Measurements from ENCODE around the gene FBXL20. TPM values are rescaled to one million over a fixed set of nuclear protein-coding genes. Genes with fewer than 3 reads are reported as not detected.

FBXL20 gene
- total RNA-seq, 1 experiment from 2014 or later, result 9.9 TPM

DNA sequence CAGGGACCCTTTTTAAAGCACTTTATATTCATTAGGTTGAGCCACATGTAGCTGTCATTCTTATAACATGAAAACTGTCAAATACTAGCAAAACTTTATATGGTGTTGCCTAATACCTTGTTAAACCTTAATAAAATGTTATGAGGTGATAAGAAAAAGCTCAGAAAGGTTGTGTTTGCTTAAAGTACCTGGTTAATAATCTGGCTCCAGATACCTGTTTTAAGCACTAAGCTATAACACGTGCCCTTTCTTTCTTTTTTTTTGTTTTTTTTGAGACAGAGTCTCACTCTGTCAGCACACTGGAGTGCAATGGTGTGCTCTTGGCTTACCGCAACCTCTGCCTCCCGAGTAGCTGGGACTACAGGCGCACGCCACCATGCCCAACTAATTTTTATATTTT lies 116.7 kb downstream of the FBXL20 start:
- ChIA-PET CTCF (no interaction called here), POLR2A (no interaction called here)
- no peak for ATAC-seq
- no peak for DNase-seq (ENCODE audit: low read depth, low spot score)
- intact Hi-C loops (cut with micrococcal nuclease; ENCODE audit: unreplicated experiment) (no loop called here), in situ Hi-C loops (cut with HindIII; ENCODE audit: low pct_unique_long_range_greater_than_20kb, low sequenced_read_pairs) (no loop called here)
- no peaks in the 10 kb centered on the region for H3K4me1 ChIP-seq (ENCODE audit: control insufficient read depth, insufficient read depth, low read length)
- H3K27ac ChIP-seq (ENCODE audit: low read length), result no peak overlapping the region
- no peaks in the 10 kb centered on the region for H3K27me3 ChIP-seq (ENCODE audit: control insufficient read depth, insufficient read depth, low read length)
- no TSS peak for BruUV-seq (replicated peaks)
- H3K36me3 ChIP-seq (ENCODE audit: control insufficient read depth, insufficient read depth, low read length), result no peaks in the 10 kb centered on the region
- TF ChIP-seq, protein P1, sequence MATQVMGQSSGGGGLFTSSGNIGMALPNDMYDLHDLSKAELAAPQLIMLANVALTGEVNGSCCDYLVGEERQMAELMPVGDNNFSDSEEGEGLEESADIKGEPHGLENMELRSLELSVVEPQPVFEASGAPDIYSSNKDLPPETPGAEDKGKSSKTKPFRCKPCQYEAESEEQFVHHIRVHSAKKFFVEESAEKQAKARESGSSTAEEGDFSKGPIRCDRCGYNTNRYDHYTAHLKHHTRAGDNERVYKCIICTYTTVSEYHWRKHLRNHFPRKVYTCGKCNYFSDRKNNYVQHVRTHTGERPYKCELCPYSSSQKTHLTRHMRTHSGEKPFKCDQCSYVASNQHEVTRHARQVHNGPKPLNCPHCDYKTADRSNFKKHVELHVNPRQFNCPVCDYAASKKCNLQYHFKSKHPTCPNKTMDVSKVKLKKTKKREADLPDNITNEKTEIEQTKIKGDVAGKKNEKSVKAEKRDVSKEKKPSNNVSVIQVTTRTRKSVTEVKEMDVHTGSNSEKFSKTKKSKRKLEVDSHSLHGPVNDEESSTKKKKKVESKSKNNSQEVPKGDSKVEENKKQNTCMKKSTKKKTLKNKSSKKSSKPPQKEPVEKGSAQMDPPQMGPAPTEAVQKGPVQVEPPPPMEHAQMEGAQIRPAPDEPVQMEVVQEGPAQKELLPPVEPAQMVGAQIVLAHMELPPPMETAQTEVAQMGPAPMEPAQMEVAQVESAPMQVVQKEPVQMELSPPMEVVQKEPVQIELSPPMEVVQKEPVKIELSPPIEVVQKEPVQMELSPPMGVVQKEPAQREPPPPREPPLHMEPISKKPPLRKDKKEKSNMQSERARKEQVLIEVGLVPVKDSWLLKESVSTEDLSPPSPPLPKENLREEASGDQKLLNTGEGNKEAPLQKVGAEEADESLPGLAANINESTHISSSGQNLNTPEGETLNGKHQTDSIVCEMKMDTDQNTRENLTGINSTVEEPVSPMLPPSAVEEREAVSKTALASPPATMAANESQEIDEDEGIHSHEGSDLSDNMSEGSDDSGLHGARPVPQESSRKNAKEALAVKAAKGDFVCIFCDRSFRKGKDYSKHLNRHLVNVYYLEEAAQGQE (IDR thresholded peaks at IDR 0.05; ENCODE audit: insufficient read depth in 1 of 2, low read depth in 2 of 2, low read length in 1 of 2), result no peak
- TF ChIP-seq, protein P2, sequence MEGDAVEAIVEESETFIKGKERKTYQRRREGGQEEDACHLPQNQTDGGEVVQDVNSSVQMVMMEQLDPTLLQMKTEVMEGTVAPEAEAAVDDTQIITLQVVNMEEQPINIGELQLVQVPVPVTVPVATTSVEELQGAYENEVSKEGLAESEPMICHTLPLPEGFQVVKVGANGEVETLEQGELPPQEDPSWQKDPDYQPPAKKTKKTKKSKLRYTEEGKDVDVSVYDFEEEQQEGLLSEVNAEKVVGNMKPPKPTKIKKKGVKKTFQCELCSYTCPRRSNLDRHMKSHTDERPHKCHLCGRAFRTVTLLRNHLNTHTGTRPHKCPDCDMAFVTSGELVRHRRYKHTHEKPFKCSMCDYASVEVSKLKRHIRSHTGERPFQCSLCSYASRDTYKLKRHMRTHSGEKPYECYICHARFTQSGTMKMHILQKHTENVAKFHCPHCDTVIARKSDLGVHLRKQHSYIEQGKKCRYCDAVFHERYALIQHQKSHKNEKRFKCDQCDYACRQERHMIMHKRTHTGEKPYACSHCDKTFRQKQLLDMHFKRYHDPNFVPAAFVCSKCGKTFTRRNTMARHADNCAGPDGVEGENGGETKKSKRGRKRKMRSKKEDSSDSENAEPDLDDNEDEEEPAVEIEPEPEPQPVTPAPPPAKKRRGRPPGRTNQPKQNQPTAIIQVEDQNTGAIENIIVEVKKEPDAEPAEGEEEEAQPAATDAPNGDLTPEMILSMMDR (IDR thresholded peaks at IDR 0.05), result no peak
- no peak for TF ChIP-seq POLR2AphosphoS5 (IDR thresholded peaks at IDR 0.05; ENCODE audit: low read depth, low read length)
- TF ChIP-seq SIN3A (IDR thresholded peaks at IDR 0.05; ENCODE audit: borderline replicate concordance, insufficient read depth, low read depth, low read length), result no peak
- TF ChIP-seq TCF7L2 (IDR thresholded peaks at IDR 0.05; ENCODE audit: low read depth, low read length), result no peak
- H3K4me3 ChIP-seq (ENCODE audit: low read depth in 2 of 2, low read length in 2 of 2), result no peak overlapping the region
- H3K9me3 ChIP-seq (ENCODE audit: control insufficient read depth, insufficient read depth, low read depth, low read length), result no peaks in the 10 kb centered on the region

DNA sequence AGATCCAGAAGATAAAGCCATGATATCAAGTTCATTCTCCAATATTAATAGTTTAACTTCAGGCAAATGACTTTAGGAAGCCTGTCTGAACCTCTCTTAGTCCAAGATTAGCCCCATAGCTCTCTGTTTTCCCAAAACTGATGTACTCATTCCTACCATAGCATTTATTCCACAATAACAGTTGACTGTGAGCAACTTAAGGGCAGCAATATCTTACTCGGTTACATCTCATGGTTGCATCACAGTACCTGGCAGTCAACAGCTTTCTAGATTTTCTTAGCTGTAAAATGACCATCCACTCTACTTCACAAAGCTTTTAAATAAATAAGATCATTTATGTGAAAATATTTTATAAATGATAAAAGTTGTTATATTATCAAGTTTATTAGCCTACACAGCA lies 117.5 kb downstream of the FBXL20 start:
- Histone ChIP-seq H3K27ac (ENCODE audit: low read length) (no peak overlapping the region), H3K9me3 (ENCODE audit: control insufficient read depth, insufficient read depth, low read depth, low read length) (no peaks in the 10 kb centered on the region), H3K27me3 (ENCODE audit: control insufficient read depth, insufficient read depth, low read length) (no peaks in the 10 kb centered on the region), H3K4me3 (ENCODE audit: low read depth in 2 of 2, low read length in 2 of 2) (no peak overlapping the region), H3K36me3 (ENCODE audit: control insufficient read depth, insufficient read depth, low read length) (no peaks in the 10 kb centered on the region), H3K4me1 (ENCODE audit: control insufficient read depth, insufficient read depth, low read length) (no peaks in the 10 kb centered on the region)
- ChIA-PET CTCF (no interaction called here), POLR2A (no interaction called here)
- intact Hi-C loops (cut with micrococcal nuclease; ENCODE audit: unreplicated experiment), result no loop called here
- BruUV-seq (replicated peaks), result no TSS peak
- no peak for TF ChIP-seq TCF7L2 (IDR thresholded peaks at IDR 0.05; ENCODE audit: low read depth, low read length)
- TF ChIP-seq, protein P2 (IDR thresholded peaks at IDR 0.05), result no peak
- TF ChIP-seq SIN3A (IDR thresholded peaks at IDR 0.05; ENCODE audit: borderline replicate concordance, insufficient read depth, low read depth, low read length), result no peak
- TF ChIP-seq, protein P1 (IDR thresholded peaks at IDR 0.05; ENCODE audit: insufficient read depth in 1 of 2, low read depth in 2 of 2, low read length in 1 of 2), result no peak
- no peak for TF ChIP-seq POLR2AphosphoS5 (IDR thresholded peaks at IDR 0.05; ENCODE audit: low read depth, low read length)
- in situ Hi-C loops (cut with HindIII; ENCODE audit: low pct_unique_long_range_greater_than_20kb, low sequenced_read_pairs), result no loop called here
- no peak for DNase-seq (ENCODE audit: low read depth, low spot score)
- ATAC-seq, result no peak
